Measurements from ENCODE around the gene FLNA. TPM values are rescaled to one million over a fixed set of nuclear protein-coding genes. Genes with fewer than 3 reads are reported as not detected.

The FLNA gene
- total and polyA plus RNA-seq, 2 of the 13 experiments (the other 11 are each of a cell fraction or from before 2014, with no cell fraction given): 83.4 to 174 TPM

DNA sequence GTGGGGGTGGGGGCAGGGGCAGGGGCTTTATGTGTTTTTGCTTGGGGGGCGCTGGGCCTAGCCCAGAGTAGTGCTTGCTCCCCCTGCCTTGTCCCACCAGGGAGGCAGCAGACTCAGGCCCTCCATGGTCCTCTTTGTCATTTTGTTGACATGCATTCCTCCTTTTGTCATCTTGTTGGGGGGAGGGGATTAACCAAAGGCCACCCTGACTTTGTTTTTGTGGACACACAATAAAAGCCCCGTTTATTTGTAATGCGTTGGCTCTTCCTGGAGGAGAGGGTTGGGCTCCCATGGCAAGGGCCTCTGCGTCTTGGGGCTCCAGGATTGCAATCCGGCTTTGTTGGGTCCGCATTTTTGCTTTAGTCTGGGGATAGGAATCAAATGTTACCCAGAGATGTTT lies 6.8 kb upstream of the FLNA start:
- WGBS (ENCODE audit: low lambda C conversion rate): 40% methylated on average over 2 of the region's 6 CpGs
- H3K27ac ChIP-seq (ENCODE audit: extremely low read length, insufficient read depth, low read length): no peak overlapping the region
- H2AFZ ChIP-seq (ENCODE audit: low read length): no peak overlapping the region
- H4K20me1 ChIP-seq (ENCODE audit: insufficient read depth, low read length): no peaks in the 10 kb centered on the region
- no peaks in the 10 kb centered on the region for H3K9me3 ChIP-seq (ENCODE audit: low read length)
- in situ Hi-C loops (cut with HindIII; ENCODE audit: extremely low pct_ligation_motif_present, low pct_unique_long_range_greater_than_20kb): no loop called here
- intact Hi-C loops (cut with micrococcal nuclease; ENCODE audit: unreplicated experiment): no loop called here
- POLR2A ChIA-PET: interaction anchor here (1.4 to 1.8 kb wide), 2 partner anchors 8 to 17 kb away, joined by 4 to 5 read pairs; partner anchors contain the start of gene RPL10
- no peak overlapping the region for H3K4me2 ChIP-seq (ENCODE audit: low read depth, low read length)
- CTCF ChIA-PET (ENCODE audit: low intra/inter-chr PET ratio, low total read pairs): no interaction called here
- DNase-seq (ENCODE audit: low spot score) (no peak), ATAC-seq (no peak), FAIRE-seq (no peak)
- H3K4me3 ChIP-seq (replicated peaks in 1 of 3; ENCODE audit: insufficient read depth in 1 of 3, low read depth in 2 of 3, low read length in 3 of 3): no peak overlapping the region
- H3K36me3 ChIP-seq (replicated peaks in 1 of 2; ENCODE audit: control insufficient read depth in 1 of 2, insufficient read depth in 2 of 2, low read length in 2 of 2): no peaks in the 10 kb centered on the region
- H3K9ac ChIP-seq (ENCODE audit: insufficient read depth, low read depth, low read length): no peak overlapping the region
- H3K4me1 ChIP-seq (ENCODE audit: insufficient read depth, low read length): peaks cover 38% of the 10 kb centered on the region
- no peaks in the 10 kb centered on the region for H3K27me3 ChIP-seq (ENCODE audit: control insufficient read depth in 1 of 2, insufficient read depth in 2 of 2, low read length in 2 of 2)
- BruUV-seq (replicated peaks): no TSS peak
- H3K79me2 ChIP-seq (ENCODE audit: insufficient read depth, low read length): peaks cover 8% of the 10 kb centered on the region
- TF ChIP-seq, protein P1, sequence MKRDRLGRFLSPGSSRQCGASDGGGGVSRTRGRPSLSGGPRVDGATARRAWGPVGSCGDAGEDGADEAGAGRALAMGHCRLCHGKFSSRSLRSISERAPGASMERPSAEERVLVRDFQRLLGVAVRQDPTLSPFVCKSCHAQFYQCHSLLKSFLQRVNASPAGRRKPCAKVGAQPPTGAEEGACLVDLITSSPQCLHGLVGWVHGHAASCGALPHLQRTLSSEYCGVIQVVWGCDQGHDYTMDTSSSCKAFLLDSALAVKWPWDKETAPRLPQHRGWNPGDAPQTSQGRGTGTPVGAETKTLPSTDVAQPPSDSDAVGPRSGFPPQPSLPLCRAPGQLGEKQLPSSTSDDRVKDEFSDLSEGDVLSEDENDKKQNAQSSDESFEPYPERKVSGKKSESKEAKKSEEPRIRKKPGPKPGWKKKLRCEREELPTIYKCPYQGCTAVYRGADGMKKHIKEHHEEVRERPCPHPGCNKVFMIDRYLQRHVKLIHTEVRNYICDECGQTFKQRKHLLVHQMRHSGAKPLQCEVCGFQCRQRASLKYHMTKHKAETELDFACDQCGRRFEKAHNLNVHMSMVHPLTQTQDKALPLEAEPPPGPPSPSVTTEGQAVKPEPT (CRISPR knock-in tag; IDR thresholded peaks at IDR 0.05; ENCODE audit: low read depth): no peak
- TF ChIP-seq ZBTB42 (CRISPR knock-in tag; IDR thresholded peaks at IDR 0.05) (no peak), TAF15 (IDR thresholded peaks at IDR 0.05; ENCODE audit: low read depth, low read length, poor library complexity, severe bottlenecking) (no peak), ELF1 (CRISPR knock-in tag; IDR thresholded peaks at IDR 0.05) (no peak), ZNF407 (CRISPR knock-in tag; IDR thresholded peaks at IDR 0.05; ENCODE audit: not compliant biosample characterization) (no peak), ZBTB38 (CRISPR knock-in tag; IDR thresholded peaks at IDR 0.05) (no peak), ZNF709 (CRISPR knock-in tag; IDR thresholded peaks at IDR 0.05) (no peak)

All from HepG2 (cell line).